ENCODE data around the gene RAI14.

RAI14 gene

DNA sequence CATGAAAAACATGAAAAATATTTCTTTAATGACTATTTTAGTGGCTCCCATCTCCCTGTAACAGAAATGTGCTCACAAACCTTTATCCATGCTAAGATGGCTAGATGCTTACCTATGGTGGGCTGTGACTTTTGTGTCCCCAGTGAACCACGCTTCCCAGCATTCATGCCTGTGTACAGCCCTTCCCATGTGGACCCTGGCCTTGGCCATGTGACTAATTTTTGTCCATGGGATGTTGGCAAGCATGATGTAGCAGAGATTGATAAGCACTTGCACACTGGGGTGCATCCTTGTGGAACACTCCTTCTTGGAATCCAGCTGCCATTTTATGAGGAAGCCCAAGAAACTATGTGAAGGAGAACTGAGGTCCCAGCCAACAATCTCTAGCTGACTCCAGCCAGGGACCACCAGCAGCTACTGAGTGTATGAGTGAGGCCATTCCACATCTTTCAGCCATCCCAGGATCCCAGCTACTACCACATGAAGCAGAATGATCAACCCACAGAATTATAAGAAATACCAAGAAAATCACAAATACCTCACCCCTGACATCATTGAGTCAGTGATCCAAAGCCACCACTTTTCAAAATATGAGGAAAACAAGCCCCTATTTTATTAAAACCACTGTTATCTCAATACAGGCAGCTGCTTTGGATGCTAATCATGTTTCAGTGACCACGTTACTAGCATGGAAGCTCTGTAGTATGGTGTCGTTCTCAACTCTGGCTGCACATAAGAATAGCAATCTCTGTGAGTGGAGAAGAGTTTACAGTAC is 16.1 kb upstream of the RAI14 start:
- no peak for DNase-seq (ENCODE audit: low read depth)
- TF ChIP-seq, protein P1, sequence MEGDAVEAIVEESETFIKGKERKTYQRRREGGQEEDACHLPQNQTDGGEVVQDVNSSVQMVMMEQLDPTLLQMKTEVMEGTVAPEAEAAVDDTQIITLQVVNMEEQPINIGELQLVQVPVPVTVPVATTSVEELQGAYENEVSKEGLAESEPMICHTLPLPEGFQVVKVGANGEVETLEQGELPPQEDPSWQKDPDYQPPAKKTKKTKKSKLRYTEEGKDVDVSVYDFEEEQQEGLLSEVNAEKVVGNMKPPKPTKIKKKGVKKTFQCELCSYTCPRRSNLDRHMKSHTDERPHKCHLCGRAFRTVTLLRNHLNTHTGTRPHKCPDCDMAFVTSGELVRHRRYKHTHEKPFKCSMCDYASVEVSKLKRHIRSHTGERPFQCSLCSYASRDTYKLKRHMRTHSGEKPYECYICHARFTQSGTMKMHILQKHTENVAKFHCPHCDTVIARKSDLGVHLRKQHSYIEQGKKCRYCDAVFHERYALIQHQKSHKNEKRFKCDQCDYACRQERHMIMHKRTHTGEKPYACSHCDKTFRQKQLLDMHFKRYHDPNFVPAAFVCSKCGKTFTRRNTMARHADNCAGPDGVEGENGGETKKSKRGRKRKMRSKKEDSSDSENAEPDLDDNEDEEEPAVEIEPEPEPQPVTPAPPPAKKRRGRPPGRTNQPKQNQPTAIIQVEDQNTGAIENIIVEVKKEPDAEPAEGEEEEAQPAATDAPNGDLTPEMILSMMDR (IDR thresholded peaks at IDR 0.05; ENCODE audit: insufficient read depth, low read depth, low read length, missing control alignments), result no peak
- H3K4me3 ChIP-seq (ENCODE audit: low read depth, low read length), result no peak overlapping the region

DNA sequence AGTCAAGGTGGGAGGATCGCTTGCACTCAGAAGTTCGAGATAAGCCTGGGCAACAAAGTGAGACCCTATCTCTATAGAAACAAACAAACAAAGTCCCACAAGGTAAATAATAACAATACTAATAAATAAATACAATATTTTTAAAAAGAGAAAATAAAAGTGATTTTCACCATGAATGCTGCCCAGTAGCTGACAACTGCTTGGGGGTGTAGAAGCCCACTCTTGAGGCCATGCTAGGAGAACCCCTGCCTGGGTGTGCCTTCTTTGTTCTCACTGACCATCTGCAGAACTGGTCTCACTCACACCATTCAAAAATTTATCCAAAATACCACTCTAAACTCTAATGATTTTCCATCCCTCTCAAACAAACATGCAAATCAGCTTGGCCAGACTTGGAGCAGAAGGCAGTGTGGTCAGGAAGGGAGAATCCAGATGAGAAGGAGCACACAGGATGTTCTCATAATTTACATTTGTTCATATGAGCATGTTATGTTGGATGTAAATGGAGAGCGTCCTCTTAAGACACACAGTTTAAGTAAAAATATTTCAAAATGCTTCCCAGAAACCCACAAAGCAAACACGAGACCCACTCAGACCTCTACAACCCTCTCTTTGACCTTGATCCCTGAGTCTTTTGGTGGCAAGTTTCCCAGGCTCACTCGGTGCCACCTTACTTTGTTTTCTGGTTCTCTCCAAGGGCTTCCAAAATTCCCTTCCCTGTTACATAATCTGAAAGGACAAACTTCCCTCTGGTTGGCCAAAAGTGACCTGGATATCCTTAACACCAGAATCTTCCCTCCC is 7.9 kb upstream of the RAI14 start:
- no peak for DNase-seq (ENCODE audit: low read depth)
- H3K4me3 ChIP-seq (ENCODE audit: low read depth, low read length), result no peak overlapping the region
- TF ChIP-seq, protein P1 (IDR thresholded peaks at IDR 0.05; ENCODE audit: insufficient read depth, low read depth, low read length, missing control alignments), result no peak

DNA sequence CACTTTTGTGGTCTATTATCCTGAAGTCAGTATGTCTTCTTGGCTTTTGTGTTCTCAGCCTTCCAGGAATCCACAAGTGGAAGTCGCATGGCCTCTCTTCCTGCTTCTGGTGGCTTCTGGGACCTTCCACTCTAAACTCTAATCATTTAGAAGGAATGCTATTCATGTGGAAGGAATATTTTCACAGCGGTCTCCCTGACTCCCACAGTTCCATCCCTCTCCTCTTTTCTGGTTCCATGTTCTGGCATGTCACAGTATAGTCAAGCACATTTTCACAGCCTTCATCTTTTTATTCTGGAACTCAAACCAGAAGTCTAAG is 7.3 kb upstream of the RAI14 start:
- TF ChIP-seq, protein P1 (IDR thresholded peaks at IDR 0.05; ENCODE audit: insufficient read depth, low read depth, low read length, missing control alignments), result no peak
- no peak overlapping the region for H3K4me3 ChIP-seq (ENCODE audit: low read depth, low read length)
- no peak for DNase-seq (ENCODE audit: low read depth)

DNA sequence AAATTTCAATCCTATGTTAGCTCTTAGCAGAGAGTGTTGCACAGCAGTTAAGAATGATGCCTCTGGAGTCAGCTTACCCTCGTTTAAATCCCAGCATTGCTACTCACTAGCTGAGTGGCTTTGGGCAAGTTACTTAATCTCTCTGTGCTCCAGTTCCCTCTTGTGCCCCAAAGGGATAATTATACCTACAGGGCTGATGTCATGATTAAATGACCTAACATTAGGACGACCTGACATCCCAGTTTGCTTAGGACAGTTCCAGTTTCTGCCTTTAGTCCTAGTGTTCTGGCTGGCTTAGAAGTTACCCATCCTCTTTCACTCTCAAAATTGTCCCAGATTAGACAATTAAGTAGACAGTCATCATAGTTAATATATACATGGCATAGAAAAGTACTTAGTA is 4.3 kb upstream of the RAI14 start:
- no peak overlapping the region for H3K4me3 ChIP-seq (ENCODE audit: low read depth, low read length)
- TF ChIP-seq, protein P1 (IDR thresholded peaks at IDR 0.05; ENCODE audit: insufficient read depth, low read depth, low read length, missing control alignments), result no peak
- no peak for DNase-seq (ENCODE audit: low read depth)

DNA sequence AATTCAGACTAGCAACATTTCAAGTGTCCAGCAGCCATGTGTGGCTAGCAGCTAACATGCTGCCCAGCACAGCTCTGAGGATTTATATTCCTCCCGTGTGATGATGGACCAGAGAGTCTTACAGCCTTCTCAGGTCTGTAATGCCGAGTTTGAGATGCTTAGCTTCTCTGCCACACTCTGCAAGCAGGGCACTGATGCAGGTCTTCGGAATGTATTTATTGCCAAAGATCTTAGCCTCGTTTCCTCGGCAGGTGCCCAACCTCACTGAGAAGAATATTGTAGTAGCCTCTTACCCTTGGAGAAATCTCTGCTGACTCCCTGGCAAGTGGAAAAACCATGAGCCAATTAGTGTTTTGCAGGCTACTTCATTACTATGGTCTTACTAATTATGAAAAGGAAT is 3.7 kb upstream of the RAI14 start:
- DNase-seq (ENCODE audit: low read depth), result no peak

DNA sequence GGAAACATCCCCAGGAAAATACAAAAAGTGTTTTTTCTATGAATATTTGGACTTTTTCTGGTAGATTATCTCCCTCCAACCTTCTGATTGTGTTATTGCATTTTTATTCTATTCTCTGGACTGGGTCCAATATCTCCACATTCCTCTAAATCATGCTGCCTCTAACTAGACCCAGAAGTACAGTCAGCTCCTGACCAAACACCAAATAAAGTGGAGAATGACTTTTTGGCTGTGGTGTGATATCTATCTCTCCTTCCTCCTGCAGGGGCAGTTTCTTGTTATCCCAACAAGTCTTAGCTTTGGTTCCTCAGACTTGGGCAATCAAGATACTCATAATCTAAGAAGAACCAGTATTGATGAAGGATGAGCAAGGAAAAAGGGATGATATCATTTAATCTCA is 3.2 kb upstream of the RAI14 start:
- TF ChIP-seq, protein P1 (IDR thresholded peaks at IDR 0.05; ENCODE audit: insufficient read depth, low read depth, low read length, missing control alignments), result no peak
- DNase-seq (ENCODE audit: low read depth), result no peak
- no peak overlapping the region for H3K4me3 ChIP-seq (ENCODE audit: low read depth, low read length)

More for the DNA sequence above, 3.7 kb upstream of the RAI14 start:
- H3K4me3 ChIP-seq (ENCODE audit: low read depth, low read length), result no peak overlapping the region
- TF ChIP-seq, protein P1 (IDR thresholded peaks at IDR 0.05; ENCODE audit: insufficient read depth, low read depth, low read length, missing control alignments), result no peak

Data from GM12865 (cell line).